BJ (cell line): ENCODE measurements around the gene PABPC3. TPM values are rescaled to one million over a fixed set of nuclear protein-coding genes. Genes with fewer than 3 reads are reported as not detected.

Source experiments
- CTCF ChIA-PET: fragments of 350-600 bp; formaldehyde crosslinking; extraction: SDS; loops from one replicate; lab custom pipeline; 2021; ENCODE audit warnings: antibody characterized with exemption, inconsistent platforms; lab: Yijun Ruan, JAX
- POLR2A ChIA-PET: fragments of 300-600 bp; sonication (Branson Sonifier 250); formaldehyde crosslinking; extraction: SDS; loops from one replicate; lab custom pipeline; 2021; ENCODE audit warnings: antibody characterized with exemption; lab: Charles Lee
- DNase-seq: peaks from one replicate; pipeline ENCODE4 v3.0.0-alpha.2; 2011; ENCODE audit warnings: low read depth
- H3K27me3 ChIP-seq: 2 replicates; pipeline ENCODE4 v1.6.0; 2011; ENCODE audit warnings: low read length; ENCODE audit not compliant: control insufficient read depth, insufficient read depth
- H3K36me3 ChIP-seq: 2 replicates; pipeline ENCODE4 v1.5.1; 2011; ENCODE audit warnings: low read length; ENCODE audit not compliant: control insufficient read depth, insufficient read depth
- H3K4me3 ChIP-seq: 2 replicates; pipeline ENCODE4 v1.5.1; 2011; ENCODE audit warnings: low read depth, mild to moderate bottlenecking, control low read depth, low read length
- polyA plus RNA-seq: library from polyadenylated mRNA; depleted of rRNA; stranded (reverse); fragments of >200 nt; gene quantifications from 2 replicates; pipeline ENCODE4 v1.2.3, GENCODE V29; 2011
- TF ChIP-seq, protein P1 (sequence below): IDR thresholded peaks from 2 replicates; pipeline ENCODE4 v1.5.1; 2011; ENCODE audit warnings: low read depth, mild to moderate bottlenecking, control low read depth, inconsistent platforms, low read length, moderate library complexity; ENCODE audit not compliant: insufficient read depth

Gene PABPC3
- polyA plus RNA-seq, 1 experiment = not detected

DNA sequence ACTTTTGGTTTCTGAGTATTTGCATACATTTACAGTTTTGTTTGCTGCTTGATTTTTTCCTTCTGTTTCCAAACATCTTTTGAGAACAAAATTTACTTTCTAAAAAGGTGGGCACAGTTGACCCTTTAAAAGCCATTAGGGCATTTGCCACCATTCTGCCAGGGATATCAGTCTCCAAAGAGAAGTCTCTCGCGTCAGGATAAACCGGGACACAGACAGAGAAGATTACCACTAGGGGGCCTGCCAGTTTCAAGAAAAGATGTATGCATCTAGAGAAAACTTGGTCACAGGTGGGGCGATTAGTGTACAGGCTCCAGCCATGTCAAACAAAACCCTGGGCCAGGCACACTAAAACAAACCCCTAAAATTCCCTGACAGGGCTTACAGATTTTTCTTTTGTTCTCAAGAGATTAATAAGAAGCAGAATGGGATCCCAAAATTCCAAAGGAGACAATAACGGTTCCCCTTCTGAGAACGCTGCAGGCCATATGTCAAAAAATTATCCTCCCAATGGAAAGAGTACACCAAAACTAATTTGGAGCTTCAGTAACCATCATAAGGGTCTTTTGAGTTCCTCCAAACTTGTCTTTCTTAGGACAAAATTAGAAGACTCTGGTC lies 10.7 kb upstream of the PABPC3 start:
- TF ChIP-seq, protein P1, sequence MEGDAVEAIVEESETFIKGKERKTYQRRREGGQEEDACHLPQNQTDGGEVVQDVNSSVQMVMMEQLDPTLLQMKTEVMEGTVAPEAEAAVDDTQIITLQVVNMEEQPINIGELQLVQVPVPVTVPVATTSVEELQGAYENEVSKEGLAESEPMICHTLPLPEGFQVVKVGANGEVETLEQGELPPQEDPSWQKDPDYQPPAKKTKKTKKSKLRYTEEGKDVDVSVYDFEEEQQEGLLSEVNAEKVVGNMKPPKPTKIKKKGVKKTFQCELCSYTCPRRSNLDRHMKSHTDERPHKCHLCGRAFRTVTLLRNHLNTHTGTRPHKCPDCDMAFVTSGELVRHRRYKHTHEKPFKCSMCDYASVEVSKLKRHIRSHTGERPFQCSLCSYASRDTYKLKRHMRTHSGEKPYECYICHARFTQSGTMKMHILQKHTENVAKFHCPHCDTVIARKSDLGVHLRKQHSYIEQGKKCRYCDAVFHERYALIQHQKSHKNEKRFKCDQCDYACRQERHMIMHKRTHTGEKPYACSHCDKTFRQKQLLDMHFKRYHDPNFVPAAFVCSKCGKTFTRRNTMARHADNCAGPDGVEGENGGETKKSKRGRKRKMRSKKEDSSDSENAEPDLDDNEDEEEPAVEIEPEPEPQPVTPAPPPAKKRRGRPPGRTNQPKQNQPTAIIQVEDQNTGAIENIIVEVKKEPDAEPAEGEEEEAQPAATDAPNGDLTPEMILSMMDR = peak; percentile 72
- Histone ChIP-seq H3K4me3 (no peak overlapping the region), H3K36me3 (no peaks in the 10 kb centered on the region), H3K27me3 (no peaks in the 10 kb centered on the region)
- ChIA-PET POLR2A (no interaction called here), CTCF (interaction anchor here (0.7 to 2.3 kb wide), 11 partner anchors 8 to 475 kb away, joined by 3 to 8 read pairs (median 4); no protein-coding TSS in a partner anchor)
- DNase-seq = no peak

DNA sequence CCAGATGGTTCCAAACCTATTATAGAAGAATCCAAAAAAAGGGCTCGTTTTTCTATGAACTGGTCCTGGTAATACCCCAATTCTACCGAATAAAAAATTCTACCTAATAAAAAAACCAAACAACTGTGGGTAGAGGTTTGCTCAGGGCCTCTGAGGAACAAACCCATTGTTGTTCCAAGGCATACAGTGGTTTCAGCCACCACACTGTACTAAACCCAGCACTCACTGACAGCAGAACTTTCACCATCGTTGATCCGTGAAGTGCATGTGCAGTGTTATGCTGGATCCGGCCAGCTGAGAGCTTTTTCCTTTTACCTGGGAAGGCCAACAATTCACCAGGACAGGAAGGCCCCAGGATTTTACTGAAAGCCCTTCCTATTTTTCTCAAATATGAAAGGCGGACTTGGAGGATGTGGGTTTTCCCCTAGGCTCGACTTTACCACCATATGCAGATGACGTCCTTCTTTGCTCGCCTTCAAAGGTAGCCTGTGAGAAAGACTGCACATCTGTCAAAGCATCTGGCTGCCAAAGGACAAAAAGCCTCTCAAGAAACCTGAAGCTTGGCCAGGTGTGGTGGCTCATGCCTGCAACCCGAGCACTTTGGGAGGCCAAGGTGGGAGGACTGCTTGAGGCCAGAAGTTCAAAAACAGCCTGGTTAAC lies 7.2 kb upstream of the PABPC3 start:
- DNase-seq = no peak
- ChIA-PET CTCF (interaction anchor here (3.0 kb wide), 1 partner anchor 26 kb away, joined by 10 read pairs; no protein-coding TSS in a partner anchor), POLR2A (no interaction called here)
- TF ChIP-seq, protein P1 = no peak
- Histone ChIP-seq H3K27me3 (no peaks in the 10 kb centered on the region), H3K36me3 (no peaks in the 10 kb centered on the region), H3K4me3 (no peak overlapping the region)

- DNase-seq = no peak
- TF ChIP-seq, protein P1 = no peak
- ChIA-PET POLR2A (no interaction called here), CTCF (interaction anchor here (0.9 to 2.9 kb wide), 3 partner anchors 11 to 24 kb away, joined by 3 to 10 read pairs (median 4); no protein-coding TSS in a partner anchor)
- no peak overlapping the region for H3K4me3 ChIP-seq
- no peaks in the 10 kb centered on the region; the same call in 1 of the 2 replicates for H3K27me3 ChIP-seq
- H3K36me3 ChIP-seq = no peaks in the 10 kb centered on the region
Measured at GRCh38 chr13:25097426-25097825, 1.5 kb downstream of the PABPC3 start.

GRCh38 chr13:25103711-25104110 lies 7.8 kb downstream of the PABPC3 start:
- CTCF ChIA-PET = interaction anchor here (0.8 to 1.7 kb wide), 3 partner anchors 9 to 18 kb away, joined by 3 to 4 read pairs (median 4); no protein-coding TSS in a partner anchor
- DNase-seq = no peak
- no peaks in the 10 kb centered on the region for H3K36me3 ChIP-seq
- no peaks in the 10 kb centered on the region for H3K27me3 ChIP-seq
- TF ChIP-seq, protein P1 = no peak
- POLR2A ChIA-PET = no interaction called here
- no peak overlapping the region for H3K4me3 ChIP-seq

DNA sequence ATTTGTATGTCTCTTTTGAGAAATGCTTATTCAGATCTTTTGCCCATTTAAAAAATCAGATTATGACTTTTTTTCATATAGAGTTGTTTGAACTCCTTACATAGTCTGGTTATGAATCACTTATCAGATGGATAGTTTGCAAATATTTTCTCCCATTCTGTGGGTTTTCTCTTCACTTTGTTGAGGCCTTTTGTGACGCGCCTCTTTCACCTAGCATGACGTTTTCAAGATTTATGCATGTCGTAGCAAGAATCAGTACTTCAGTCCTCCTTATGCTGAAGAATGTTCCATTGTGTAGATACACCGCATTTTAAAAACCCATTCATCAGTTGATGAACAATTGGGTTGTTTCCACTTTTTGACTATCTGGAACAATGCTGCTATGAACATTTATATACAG lies 13.4 kb downstream of the PABPC3 start:
- TF ChIP-seq, protein P1 = no peak
- H3K4me3 ChIP-seq = no peak overlapping the region
- CTCF ChIA-PET = no interaction called here
- POLR2A ChIA-PET = no interaction called here
- H3K36me3 ChIP-seq = no peaks in the 10 kb centered on the region
- H3K27me3 ChIP-seq = no peaks in the 10 kb centered on the region
- no peak for DNase-seq
